H1 (cell line): ENCODE measurements around the gene CCL7. TPM values are rescaled to one million over a fixed set of nuclear protein-coding genes. Genes with fewer than 3 reads are reported as not detected.

Experiments
- CTCF ChIA-PET: fragments of 300-600 bp; sonication (Branson Sonifier 250); formaldehyde crosslinking; loops from one replicate; lab custom pipeline; 2021; ENCODE audit not compliant: partially characterized antibody; lab: Charles Lee
- POLR2A ChIA-PET: fragments of 300-600 bp; sonication (Branson Sonifier 250); formaldehyde crosslinking; loops from one replicate; lab custom pipeline; 2021; ENCODE audit warnings: inconsistent platforms; ENCODE audit not compliant: partially characterized antibody; lab: Charles Lee
- DNase-seq, 2 experiments: peaks; one replicate each; pipeline versions ENCODE4 v3.0.0 to v3.0.0-alpha.2; 2010 to 2022; ENCODE audit warnings: low spot score in 2 of 2, low read depth in 1 of 2, mixed read lengths in 1 of 2
- FAIRE-seq: peaks from 2 replicates; lab custom pipeline; 2011; peaks lifted over from hg19 to GRCh38; lab: Jason Lieb, UNC
- H2AFZ ChIP-seq: 2 replicates; pipeline ENCODE4 v1.8.1; 2012; ENCODE audit warnings: low read length, inconsistent platforms
- H2AK5ac ChIP-seq: 2 replicates; pipeline ENCODE4 v1.6.1; 2013; ENCODE audit warnings: low read depth, low read length
- H2BK120ac ChIP-seq: replicated peaks from 2 replicates; pipeline ENCODE3; 2013; ENCODE audit warnings: low read depth, low read length, inconsistent platforms
- H2BK12ac ChIP-seq: 2 replicates; pipeline ENCODE4 v1.6.1; 2013; ENCODE audit warnings: low read depth, low read length
- H2BK15ac ChIP-seq: 2 replicates; pipeline ENCODE4 v1.6.1; 2013; ENCODE audit warnings: low read length
- H2BK20ac ChIP-seq: 2 replicates; pipeline ENCODE4 v1.6.1; 2013; ENCODE audit warnings: low read length
- H2BK5ac ChIP-seq: 2 replicates; pipeline ENCODE4 v1.6.1; 2013; ENCODE audit warnings: low read depth, low read length
- H3K14ac ChIP-seq: 2 replicates; pipeline ENCODE4 v1.6.1; 2013; ENCODE audit warnings: inconsistent platforms; ENCODE audit not compliant: insufficient read length
- H3K18ac ChIP-seq: 2 replicates; pipeline ENCODE4 v1.6.1; 2013; ENCODE audit warnings: low read length; ENCODE audit errors: extremely low read depth
- H3K23ac ChIP-seq: 2 replicates; pipeline ENCODE4 v1.6.1; 2013; ENCODE audit warnings: inconsistent platforms; ENCODE audit not compliant: insufficient read length
- H3K23me2 ChIP-seq: 2 replicates; pipeline ENCODE4 v1.6.1; 2013; ENCODE audit warnings: low read depth, low read length
- H3K27ac ChIP-seq: 2 replicates; pipeline ENCODE4 v1.6.1; 2011; ENCODE audit warnings: low read depth, low read length, inconsistent platforms
- H3K27me3 ChIP-seq, 4 experiments: replicated peaks in 1 of 4; 1 replicate in 1 of 4; 2 replicates in 3 of 4; pipeline versions ENCODE4 v1.6.1 to v1.8.1; 2011 to 2013; ENCODE audit warnings: low read length in 3 of 4, mild to moderate bottlenecking in 3 of 4, inconsistent platforms in 2 of 4, mixed read lengths in 2 of 4, moderate library complexity in 1 of 4; ENCODE audit not compliant: control insufficient read depth in 3 of 4, insufficient read depth in 3 of 4; ENCODE audit errors: extremely low read depth in 1 of 4
- H3K36me3 ChIP-seq, 4 experiments: 2 replicates each; pipeline versions ENCODE4 v1.6.1 to v1.8.1; 2011 to 2013; ENCODE audit warnings: mild to moderate bottlenecking in 4 of 4, low read length in 3 of 4, moderate library complexity in 2 of 4, control low read depth in 1 of 4, inconsistent platforms in 1 of 4; ENCODE audit not compliant: insufficient read depth in 4 of 4, control insufficient read depth in 2 of 4
- H3K4ac ChIP-seq: replicated peaks from 2 replicates; pipeline ENCODE3; 2013; ENCODE audit warnings: low read length, low read depth, mixed read lengths, inconsistent platforms; ENCODE audit not compliant: insufficient read length
- H3K4me1 ChIP-seq, 4 experiments: replicated peaks in 1 of 4; 1 replicate in 1 of 4; 2 replicates in 3 of 4; pipeline versions ENCODE4 v1.6.1 to v1.8.1; 2011 to 2013; ENCODE audit warnings: low read length in 3 of 4, inconsistent platforms in 2 of 4, mixed read lengths in 1 of 4; ENCODE audit not compliant: insufficient read depth in 4 of 4, control insufficient read depth in 3 of 4
- H3K4me2 ChIP-seq, 2 experiments: 2 replicates each; pipeline versions ENCODE4 v1.6.1 to v1.8.1; 2011 to 2013; ENCODE audit warnings: low read depth in 2 of 2, low read length in 2 of 2, control low read depth in 1 of 2, inconsistent platforms in 1 of 2, mild to moderate bottlenecking in 1 of 2; ENCODE audit not compliant: insufficient read depth in 1 of 2
- H3K4me3 ChIP-seq, 4 experiments: fragments of 200-600, 300-600 bp in 1 of 4; sonication (generic), shearing (Covaris generic), sonication (Bioruptor Twin) in 1 of 4; 2 replicates each; pipeline versions ENCODE4 v1.5.1 to v1.8.1; 2011 to 2016; ENCODE audit warnings: low read length in 4 of 4, low read depth in 3 of 4, control low read depth in 2 of 4, inconsistent platforms in 2 of 4, mild to moderate bottlenecking in 2 of 4, mixed read lengths in 1 of 4, moderate library complexity in 1 of 4; ENCODE audit not compliant: insufficient read depth in 2 of 4; ENCODE audit errors: extremely low read depth in 1 of 4
- H3K56ac ChIP-seq: replicated peaks from 2 replicates; pipeline ENCODE3; 2013; ENCODE audit warnings: low read depth, mild to moderate bottlenecking, mixed read lengths, low read length, inconsistent platforms; ENCODE audit not compliant: insufficient read length
- H3K79me1 ChIP-seq: 2 replicates; pipeline ENCODE4 v1.6.1; 2013; ENCODE audit warnings: low read depth, low read length, control low read depth
- H3K79me2 ChIP-seq, 2 experiments: 2 replicates each; pipeline versions ENCODE4 v1.6.1 to v1.8.1; 2012 to 2013; ENCODE audit warnings: low read length in 2 of 2, mild to moderate bottlenecking in 2 of 2, inconsistent platforms in 1 of 2; ENCODE audit not compliant: insufficient read depth in 2 of 2, control insufficient read depth in 1 of 2
- H3K9ac ChIP-seq, 4 experiments: replicated peaks in 1 of 4; 1 replicate in 1 of 4; 2 replicates in 3 of 4; pipeline versions ENCODE4 v1.6.1 to v1.8.1; 2011 to 2013; ENCODE audit warnings: low read depth in 3 of 4, low read length in 3 of 4, control low read depth in 2 of 4, mild to moderate bottlenecking in 2 of 4, moderate library complexity in 2 of 4, inconsistent platforms in 1 of 4; ENCODE audit errors: extremely low read depth in 1 of 4
- H3K9me3 ChIP-seq, 2 experiments: 2 replicates each; pipeline versions ENCODE4 v1.6.1 to v1.8.1; 2012 to 2013; ENCODE audit warnings: mild to moderate bottlenecking in 2 of 2, moderate library complexity in 2 of 2, control low read depth in 1 of 2, inconsistent platforms in 1 of 2, low read depth in 1 of 2, low read length in 1 of 2, mixed read lengths in 1 of 2; ENCODE audit not compliant: insufficient read depth in 2 of 2
- H4K20me1 ChIP-seq, 2 experiments: replicated peaks in 1 of 2; 2 replicates each; pipeline versions ENCODE3 to v1.8.1; 2011 to 2013; ENCODE audit warnings: inconsistent platforms in 2 of 2, low read length in 2 of 2, mild to moderate bottlenecking in 1 of 2; ENCODE audit not compliant: insufficient read depth in 2 of 2, control insufficient read depth in 1 of 2
- H4K5ac ChIP-seq: 2 replicates; pipeline ENCODE4 v1.6.1; 2013; ENCODE audit warnings: low read length, low read depth, mixed read lengths, inconsistent platforms; ENCODE audit not compliant: insufficient read length
- H4K8ac ChIP-seq: 2 replicates; pipeline ENCODE4 v1.8.0; 2013; ENCODE audit warnings: mild to moderate bottlenecking, moderate library complexity, low read length, inconsistent platforms; ENCODE audit not compliant: insufficient read depth; ENCODE audit errors: extremely low read depth
- H4K91ac ChIP-seq: replicated peaks from 2 replicates; pipeline ENCODE3; 2013; ENCODE audit warnings: low read length, mixed read lengths, inconsistent platforms; ENCODE audit not compliant: insufficient read length
- ASH2L ChIP-seq: fragments of 200-600, 300-600 bp; sonication (generic); IDR thresholded peaks from one replicate; pipeline ENCODE4 v1.7.1; 2017; ENCODE audit warnings: low read length
- BRCA1 ChIP-seq: IDR thresholded peaks from 2 replicates; pipeline ENCODE4 v1.6.1; 2012; ENCODE audit warnings: low read depth, low read length, improper control_type of control experiment
- CBX5 ChIP-seq: fragments of 300-800, 300-1000 bp; sonication (generic); IDR thresholded peaks from 2 replicates; pipeline ENCODE4 v1.7.1; 2016; ENCODE audit warnings: antibody characterized with exemption, low read length, low read depth
- POLR2A ChIP-seq, 2 experiments: IDR thresholded peaks; 1 replicate in 1 of 2; 2 replicates in 1 of 2; pipeline ENCODE4 v1.6.1; 2011; ENCODE audit warnings: low read depth in 2 of 2, low read length in 2 of 2, mild to moderate bottlenecking in 2 of 2; ENCODE audit errors: control extremely low read depth in 1 of 2
- POU5F1 ChIP-seq: IDR thresholded peaks from 2 replicates; pipeline ENCODE4 v1.6.1; 2011; ENCODE audit warnings: low read depth, mild to moderate bottlenecking, low read length, moderate library complexity
- RAD21 ChIP-seq, 2 experiments: IDR thresholded peaks in 1 of 2; conservative IDR thresholded peaks in 1 of 2; 2 replicates each; pipeline ENCODE4 v1.6.1; 2011; ENCODE audit warnings: low read depth in 2 of 2, low read length in 2 of 2, improper control_type of control experiment in 1 of 2, inconsistent platforms in 1 of 2, mild to moderate bottlenecking in 1 of 2, moderate library complexity in 1 of 2
- RNF2 ChIP-seq: fragments of 200-900, 300-1000 bp; sonication (generic); IDR thresholded peaks from 2 replicates; pipeline ENCODE4 v1.7.1; 2016; ENCODE audit warnings: borderline replicate concordance, low read depth, mild to moderate bottlenecking, antibody characterized with exemption, low read length; ENCODE audit not compliant: poor library complexity, severe bottlenecking; ENCODE audit errors: missing control alignments
- SIRT6 ChIP-seq: IDR thresholded peaks from one replicate; pipeline ENCODE4 v1.7.1; 2012; ENCODE audit warnings: low read length, inconsistent platforms
- SP2 ChIP-seq: IDR thresholded peaks from 2 replicates; pipeline ENCODE4 v1.6.1; 2012; ENCODE audit warnings: mild to moderate bottlenecking, low read length, inconsistent platforms
- SRF ChIP-seq: IDR thresholded peaks from 2 replicates; pipeline ENCODE4 v1.6.1; 2011; ENCODE audit warnings: mild to moderate bottlenecking, low read depth, low read length, moderate library complexity
- TAF1 ChIP-seq: IDR thresholded peaks from 2 replicates; pipeline ENCODE4 v1.6.1; 2011; ENCODE audit warnings: mild to moderate bottlenecking, low read depth, low read length
- TBP ChIP-seq: IDR thresholded peaks from 2 replicates; pipeline ENCODE4 v1.6.1; 2011; ENCODE audit warnings: low read depth, low read length, improper control_type of control experiment
- TEAD4 ChIP-seq: IDR thresholded peaks from 2 replicates; pipeline ENCODE4 v1.6.1; 2012; ENCODE audit warnings: low read depth, low read length, inconsistent platforms, mixed read lengths
- YY1 ChIP-seq: IDR thresholded peaks from 2 replicates; pipeline ENCODE4 v1.6.1; 2011; ENCODE audit warnings: low read depth, mild to moderate bottlenecking, low read length
- ZNF274 ChIP-seq: IDR thresholded peaks from 2 replicates; pipeline ENCODE4 v1.7.0; 2012; ENCODE audit warnings: low read length, borderline replicate concordance; ENCODE audit errors: extremely low read depth
- WGBS, 2 experiments: shearing (Covaris generic) in 1 of 2; methylation state at CpG; one replicate each; pipeline versions ENCODE4 v1.1.6 to v1.1.7; 2013 to 2015; ENCODE audit warnings: low lambda C conversion rate in 2 of 2, mixed read lengths in 2 of 2, inconsistent platforms in 1 of 2, low coverage in 1 of 2, missing lambda C conversion rate in 1 of 2; ENCODE audit not compliant: insufficient replicate concordance in 2 of 2, insufficient coverage in 1 of 2, insufficient read length in 1 of 2; ENCODE audit errors: extremely low coverage in 1 of 2, missing lambda C conversion rate in 1 of 2; 5-methylcytosine and 5-hydroxymethylcytosine counted together
- polyA plus RNA-seq, 7 experiments: library from polyadenylated mRNA; depleted of rRNA in 3 of 7; stranded (reverse) in 5 of 7; unstranded in 2 of 7; fragments of >200 nt in 5 of 7; fragments of 200-250 nt in 2 of 7; gene quantifications; 1 replicate in 5 of 7; 2 replicates in 1 of 7; 4 replicates in 1 of 7; pipeline versions ENCODE4 v1.2.1 to v1.2.3, GENCODE V29; 2011 to 2013; ENCODE audit warnings: missing spikeins in 2 of 7, mixed read lengths in 2 of 7
- total RNA-seq: library from RNA; stranded (reverse); fragmentation: NEBNext Ultra II Directional; extraction: Animal tissue kit (Norgen Biotek cat#: 25700); gene quantifications from 2 replicates; pipeline ENCODE4 v1.2.1, GENCODE V29; 2021

CCL7 gene
- total and polyA plus RNA-seq, 2 of the 8 experiments (the other 6 are each of a cell fraction or from before 2014, with no cell fraction given): not detected

- H3K27me3 ChIP-seq: peaks cover 0 to 6% (median 4%) of the 10 kb centered on the region in 4 experiments; a peak in 4 of 7 replicates
- H4K8ac ChIP-seq: no peak overlapping the region
- no peaks in the 10 kb centered on the region for H3K79me2 ChIP-seq
- no peaks in the 10 kb centered on the region for H3K4me1 ChIP-seq
- H3K14ac ChIP-seq: no peak overlapping the region
- no peak overlapping the region for H3K4ac ChIP-seq
- H3K9me3 ChIP-seq: no peaks in the 10 kb centered on the region
- no peaks in the 10 kb centered on the region for H3K36me3 ChIP-seq
- no peaks in the 10 kb centered on the region for H3K79me1 ChIP-seq
- no peak overlapping the region for H3K23ac ChIP-seq
- 94% methylated on average over 3 of the region's 3 CpGs; no CpG with 5 or more reads in 1 of the 2 experiments for WGBS, 2 experiments
- H2BK120ac ChIP-seq: no peak overlapping the region
- no peaks in the 10 kb centered on the region for H3K23me2 ChIP-seq
- no peak overlapping the region for H2BK12ac ChIP-seq
- CTCF ChIA-PET: interaction anchor here (1.1 to 13.3 kb wide), 5 partner anchors 22 to 97 kb away, joined by 3 to 210 read pairs (median 3); partner anchors contain the start of genes CCL1 and CCL13
- FAIRE-seq (no peak), DNase-seq (no peak)
- no peak overlapping the region for H2AFZ ChIP-seq
- H3K4me3 ChIP-seq: no peak overlapping the region
- no peak overlapping the region for H3K4me2 ChIP-seq
- no peak overlapping the region for H2AK5ac ChIP-seq
- no peak overlapping the region for H3K18ac ChIP-seq
- no peak overlapping the region for H2BK5ac ChIP-seq
- H4K20me1 ChIP-seq: no peaks in the 10 kb centered on the region
- no peak overlapping the region for H2BK20ac ChIP-seq
- H3K9ac ChIP-seq: no peak overlapping the region
- no peak overlapping the region for H3K56ac ChIP-seq
- H3K27ac ChIP-seq: no peak overlapping the region
- H2BK15ac ChIP-seq: no peak overlapping the region
- no peak overlapping the region for H4K91ac ChIP-seq
- H4K5ac ChIP-seq: no peak overlapping the region
- POLR2A ChIA-PET: no interaction called here
- no peak for TF ChIP-seq CBX5
- TF ChIP-seq ZNF274: no peak
- TF ChIP-seq YY1: no peak
- no peak for TF ChIP-seq POU5F1
- no peak for TF ChIP-seq SRF
- no peak for TF ChIP-seq SP2
- TF ChIP-seq TEAD4: no peak
- TF ChIP-seq POLR2A (IDR thresholded peaks at IDR 0.05; ENCODE audit: control extremely low read depth in 1 of 2, low read depth in 2 of 2, low read length in 2 of 2): no peak
- TF ChIP-seq RNF2: no peak
- TF ChIP-seq ASH2L: no peak
- TF ChIP-seq TBP: no peak
- no peak for TF ChIP-seq SIRT6
- TF ChIP-seq TAF1: no peak
- TF ChIP-seq RAD21 (IDR thresholded peaks at IDR 0.05 in 1 of 2, conservative IDR thresholded peaks at IDR 0.05 in 1 of 2; ENCODE audit: low read depth in 2 of 2, low read length in 2 of 2): no peak
- TF ChIP-seq BRCA1: no peak
These were observed 30.0 kb downstream of the CCL7 start for GRCh38 chr17:34299956-34300577.
